AG04450 (cell line): ENCODE results near the gene BORCS6. TPM values are rescaled to one million over a fixed set of nuclear protein-coding genes. Genes with fewer than 3 reads are reported as not detected.

Experiments
- CTCF ChIA-PET: fragments of 300-600, 350-600 bp; formaldehyde crosslinking; extraction: SDS; loops from one replicate; lab custom pipeline; 2022; ENCODE audit warnings: antibody characterized with exemption, inconsistent platforms; lab: Charles Lee
- POLR2A ChIA-PET: fragments of 350-600 bp; formaldehyde crosslinking; extraction: SDS; loops from one replicate; lab custom pipeline; 2021; ENCODE audit warnings: antibody characterized with exemption, inconsistent platforms; lab: Yijun Ruan, JAX
- DNase-seq: peaks from one replicate; pipeline ENCODE4 v3.0.0-alpha.2; 2011; ENCODE audit warnings: low read depth, low spot score
- H3K27ac ChIP-seq: one replicate; pipeline ENCODE4 v1.5.1; 2012; ENCODE audit warnings: low read depth, low read length, control low read depth
- H3K27me3 ChIP-seq: one replicate; pipeline ENCODE4 v1.6.0; 2012; ENCODE audit warnings: low read length; ENCODE audit not compliant: control insufficient read depth, insufficient read depth
- H3K4me3 ChIP-seq: 2 replicates; pipeline ENCODE4 v1.5.1; 2011; ENCODE audit warnings: mild to moderate bottlenecking, low read depth, low read length, control low read depth
- H3K9me3 ChIP-seq: 2 replicates; pipeline ENCODE4 v1.5.1; 2012; ENCODE audit warnings: low read length; ENCODE audit not compliant: control insufficient read depth, insufficient read depth
- polyA plus RNA-seq: library from polyadenylated mRNA; depleted of rRNA; stranded (reverse); fragments of >200 nt; gene quantifications from 2 replicates; pipeline ENCODE4 v1.2.3, GENCODE V29; 2011
- TF ChIP-seq, protein P1 (sequence below): IDR thresholded peaks from 2 replicates; pipeline ENCODE4 v1.5.1; 2011; ENCODE audit warnings: low read depth, low read length, control low read depth, inconsistent platforms

BORCS6 gene
- polyA plus RNA-seq, 1 experiment = 2.3 TPM

DNA sequence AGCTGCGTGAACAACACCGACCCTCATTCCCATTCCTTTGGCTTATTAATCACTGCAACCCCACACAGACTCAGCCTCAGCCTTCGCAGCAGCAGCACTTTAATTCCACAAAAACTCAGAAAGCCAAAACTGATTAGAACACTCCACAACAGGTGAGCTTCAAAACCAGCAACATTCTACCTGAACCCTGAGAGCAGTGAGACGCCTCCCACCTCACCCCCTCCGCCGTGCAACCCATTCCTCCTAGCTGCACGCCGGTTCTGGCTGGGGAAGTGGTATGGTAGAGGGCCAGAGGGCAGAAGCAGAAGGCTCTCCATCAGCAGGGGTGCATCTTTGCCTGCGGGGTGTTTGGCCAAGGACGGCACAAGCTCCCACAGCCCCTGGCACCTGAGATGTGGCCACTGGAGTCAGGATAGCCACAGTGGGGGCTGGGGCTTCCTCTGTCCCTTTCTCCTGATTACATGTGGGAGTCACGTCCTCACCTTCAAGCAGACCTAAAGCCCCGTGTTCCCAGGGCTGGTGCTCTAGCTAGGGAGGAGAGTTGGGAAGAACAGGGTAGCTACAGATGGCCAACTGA, 1.6 kb downstream of the BORCS6 start:
- peak overlapping the region; percentile 68 for H3K27ac ChIP-seq
- ChIA-PET POLR2A (interaction anchor here (0.7 to 3.6 kb wide), 5 partner anchors 10 to 37 kb away, joined by 3 to 25 read pairs (median 5); partner anchors contain the start of gene PER1), CTCF (interaction anchor here (0.8 to 1.7 kb wide), 4 partner anchors 10 to 113 kb away, joined by 3 to 5 read pairs (median 3); no protein-coding TSS in a partner anchor)
- H3K27me3 ChIP-seq = no peaks in the 10 kb centered on the region
- H3K4me3 ChIP-seq = peak overlapping the region; percentile 75
- TF ChIP-seq, protein P1, sequence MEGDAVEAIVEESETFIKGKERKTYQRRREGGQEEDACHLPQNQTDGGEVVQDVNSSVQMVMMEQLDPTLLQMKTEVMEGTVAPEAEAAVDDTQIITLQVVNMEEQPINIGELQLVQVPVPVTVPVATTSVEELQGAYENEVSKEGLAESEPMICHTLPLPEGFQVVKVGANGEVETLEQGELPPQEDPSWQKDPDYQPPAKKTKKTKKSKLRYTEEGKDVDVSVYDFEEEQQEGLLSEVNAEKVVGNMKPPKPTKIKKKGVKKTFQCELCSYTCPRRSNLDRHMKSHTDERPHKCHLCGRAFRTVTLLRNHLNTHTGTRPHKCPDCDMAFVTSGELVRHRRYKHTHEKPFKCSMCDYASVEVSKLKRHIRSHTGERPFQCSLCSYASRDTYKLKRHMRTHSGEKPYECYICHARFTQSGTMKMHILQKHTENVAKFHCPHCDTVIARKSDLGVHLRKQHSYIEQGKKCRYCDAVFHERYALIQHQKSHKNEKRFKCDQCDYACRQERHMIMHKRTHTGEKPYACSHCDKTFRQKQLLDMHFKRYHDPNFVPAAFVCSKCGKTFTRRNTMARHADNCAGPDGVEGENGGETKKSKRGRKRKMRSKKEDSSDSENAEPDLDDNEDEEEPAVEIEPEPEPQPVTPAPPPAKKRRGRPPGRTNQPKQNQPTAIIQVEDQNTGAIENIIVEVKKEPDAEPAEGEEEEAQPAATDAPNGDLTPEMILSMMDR = no peak
- no peak for DNase-seq
- no peaks in the 10 kb centered on the region; the same call in 1 of the 2 replicates for H3K9me3 ChIP-seq

DNA sequence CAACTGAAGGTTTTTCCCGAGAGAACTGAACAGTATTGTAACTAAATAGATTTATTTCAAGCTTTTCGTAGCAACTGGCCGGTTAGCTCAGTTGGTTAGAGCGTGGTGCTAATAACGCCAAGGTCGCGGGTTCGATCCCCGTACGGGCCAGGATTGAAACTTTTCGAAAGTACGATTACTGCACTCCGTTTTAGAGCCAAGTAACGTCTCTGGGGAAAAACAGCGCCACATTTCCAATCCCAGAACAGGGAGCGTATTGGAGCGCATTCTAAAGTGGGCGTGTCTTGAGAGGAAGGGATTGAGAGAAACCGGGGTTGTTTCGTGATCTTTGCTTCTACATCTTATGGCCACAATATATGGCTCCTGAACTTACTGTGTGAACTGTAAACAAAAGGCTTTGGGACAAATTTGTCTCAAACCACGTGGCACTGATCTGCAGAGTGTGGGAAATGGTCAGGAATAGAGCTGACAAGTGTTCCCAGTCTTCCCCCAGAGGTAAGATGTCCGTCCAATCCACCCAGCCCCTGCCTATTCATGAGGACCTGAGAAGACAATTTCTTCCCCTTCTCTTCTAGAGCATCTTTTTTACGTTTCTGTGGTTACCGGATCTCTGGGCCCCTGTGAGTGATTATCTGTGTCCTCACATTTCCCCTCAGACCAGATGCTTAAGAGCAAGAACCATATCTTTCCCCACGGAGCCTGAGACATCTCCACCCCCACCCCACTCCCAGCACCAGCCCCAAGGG, 2.3 kb downstream of the BORCS6 start:
- TF ChIP-seq, protein P1 = peak; percentile 6; the same call in 1 of the 2 replicates
- peak overlapping the region; percentile 97 for H3K4me3 ChIP-seq
- DNase-seq = peak; percentile 99
- H3K27me3 ChIP-seq = no peaks in the 10 kb centered on the region
- ChIA-PET POLR2A (interaction anchor here (0.7 to 3.6 kb wide), 6 partner anchors 11 to 38 kb away, joined by 3 to 25 read pairs (median 4); partner anchors contain the start of genes AURKB and PER1), CTCF (interaction anchor here (0.7 to 1.7 kb wide), 4 partner anchors 11 to 94 kb away, joined by 3 to 5 read pairs (median 3); partner anchors contain the start of gene ALOXE3)
- H3K9me3 ChIP-seq = no peaks in the 10 kb centered on the region; the same call in 1 of the 2 replicates
- peak overlapping the region; percentile 79 for H3K27ac ChIP-seq

DNA sequence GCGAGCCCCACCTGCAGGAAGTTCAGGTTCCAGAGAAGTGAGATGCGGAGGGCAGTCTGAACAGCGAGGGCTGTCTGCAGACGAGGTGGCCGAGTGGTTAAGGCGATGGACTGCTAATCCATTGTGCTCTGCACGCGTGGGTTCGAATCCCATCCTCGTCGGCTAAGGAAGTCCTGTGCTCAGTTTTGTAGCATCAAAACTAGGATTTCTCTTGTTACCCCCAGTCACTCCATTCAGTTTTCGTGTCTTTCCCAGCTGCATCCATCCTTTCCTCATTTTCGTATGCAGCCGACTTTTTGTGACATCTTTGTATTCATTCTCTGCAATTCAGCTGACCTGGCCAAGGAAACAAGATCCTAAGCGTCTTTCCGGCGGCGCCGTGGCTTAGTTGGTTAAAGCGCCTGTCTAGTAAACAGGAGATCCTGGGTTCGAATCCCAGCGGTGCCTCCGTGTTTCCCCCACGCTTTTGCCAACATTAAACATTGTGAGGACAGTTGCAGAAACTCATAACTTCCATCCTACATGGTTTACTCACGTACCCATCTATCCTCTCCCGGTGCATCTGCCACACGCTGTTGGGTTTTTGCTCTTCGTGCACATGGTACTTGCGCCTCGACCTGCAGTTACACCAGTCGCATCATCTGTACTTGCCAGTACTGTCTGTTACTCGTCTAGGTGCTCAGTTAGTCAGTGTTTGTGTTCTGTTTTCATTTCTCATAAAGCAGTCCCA, 3.0 kb downstream of the BORCS6 start:
- H3K4me3 ChIP-seq = peak overlapping the region; percentile 97
- CTCF ChIA-PET = interaction anchor here (0.7 kb wide), 1 partner anchor 69 kb away, joined by 3 read pairs; the partner anchor contains the start of gene ALOXE3
- H3K27ac ChIP-seq = peak overlapping the region; percentile 79
- H3K9me3 ChIP-seq = no peaks in the 10 kb centered on the region; the same call in 1 of the 2 replicates
- H3K27me3 ChIP-seq = no peaks in the 10 kb centered on the region
- DNase-seq = peak; percentile 90
- POLR2A ChIA-PET = interaction anchor here (0.7 to 3.6 kb wide), 4 partner anchors 14 to 35 kb away, joined by 3 to 25 read pairs (median 14); partner anchors contain the start of genes AURKB and PER1
- TF ChIP-seq, protein P1 = peak; percentile 53; the same call in 1 of the 2 replicates

DNA sequence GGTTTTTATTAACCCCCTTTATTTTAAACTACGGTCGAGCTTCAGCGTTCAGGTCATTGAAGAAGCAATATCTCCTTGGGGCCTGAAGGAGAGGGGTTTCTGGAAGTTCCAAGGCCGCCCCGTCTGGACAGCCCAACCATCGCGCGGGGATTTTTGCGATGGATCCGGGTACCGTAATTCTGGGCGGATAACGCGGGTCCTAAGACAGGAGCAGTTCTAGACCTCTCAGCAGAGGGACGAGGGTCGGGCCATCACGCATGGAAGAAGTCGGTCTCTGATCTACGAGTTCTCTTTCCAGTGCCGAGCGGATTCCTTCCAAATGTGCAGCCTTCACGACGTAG, 3.6 kb downstream of the BORCS6 start:
- Histone ChIP-seq H3K4me3 (peak overlapping the region; percentile 97), H3K27ac (peak overlapping the region; percentile 75), H3K9me3 (no peaks in the 10 kb centered on the region; the same call in 1 of the 2 replicates), H3K27me3 (no peaks in the 10 kb centered on the region)
- ChIA-PET POLR2A (interaction anchor here (0.8 to 3.6 kb wide), 4 partner anchors 13 to 36 kb away, joined by 3 to 25 read pairs (median 14); partner anchors contain the start of gene AURKB), CTCF (no interaction called here)
- DNase-seq = no peak
- TF ChIP-seq, protein P1 = no peak; the same call in 1 of the 2 replicates
